ENCODE measurements around the gene GFRA1.

The GFRA1 gene

DNA sequence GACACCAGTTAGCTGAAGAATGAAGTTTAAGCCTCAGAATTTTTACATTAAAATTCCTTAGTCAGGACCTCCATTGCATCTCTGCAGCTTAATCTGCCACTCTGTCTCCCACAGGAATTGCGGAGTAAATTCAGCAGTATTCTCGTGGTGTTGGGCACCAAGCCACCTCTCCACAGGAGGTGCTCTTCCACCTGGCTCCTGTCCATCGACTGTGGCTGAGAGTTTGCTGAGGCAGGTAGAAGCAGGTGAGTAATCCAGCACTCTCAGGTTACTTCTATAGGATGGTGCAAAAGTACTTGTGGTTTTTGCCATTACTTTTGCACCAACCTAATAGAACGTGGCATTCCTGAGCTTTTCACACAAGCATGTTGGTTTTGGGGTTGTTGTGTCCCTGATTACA is 134.1 kb downstream of the GFRA1 start:
- TF ChIP-seq GATA3 (IDR thresholded peaks at IDR 0.05; ENCODE audit: low read depth, low read length) (no peak), GATA2 (IDR thresholded peaks at IDR 0.05; ENCODE audit: low read depth, low read length) (no peak)

DNA sequence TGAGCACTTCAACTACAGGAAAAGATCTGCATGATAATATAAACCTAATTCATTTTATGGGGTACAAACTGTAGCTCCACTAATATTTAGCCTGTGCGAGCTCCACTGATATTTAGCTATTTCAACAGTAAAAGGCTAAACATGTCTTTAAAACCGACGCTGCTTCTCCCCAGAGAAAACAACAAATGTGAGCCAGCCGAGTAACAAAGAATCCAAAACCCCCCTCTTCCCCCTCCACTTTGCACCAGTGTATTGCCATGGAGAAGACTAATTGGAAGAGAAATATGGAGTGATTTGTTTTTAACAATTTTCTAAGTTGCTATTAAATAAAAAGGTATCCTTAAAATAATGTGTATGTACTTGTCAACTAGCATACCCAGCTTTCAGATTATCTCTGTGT is 136.7 kb downstream of the GFRA1 start:
- TF ChIP-seq GATA3 (IDR thresholded peaks at IDR 0.05; ENCODE audit: low read depth, low read length) (no peak), GATA2 (IDR thresholded peaks at IDR 0.05; ENCODE audit: low read depth, low read length) (no peak)

DNA sequence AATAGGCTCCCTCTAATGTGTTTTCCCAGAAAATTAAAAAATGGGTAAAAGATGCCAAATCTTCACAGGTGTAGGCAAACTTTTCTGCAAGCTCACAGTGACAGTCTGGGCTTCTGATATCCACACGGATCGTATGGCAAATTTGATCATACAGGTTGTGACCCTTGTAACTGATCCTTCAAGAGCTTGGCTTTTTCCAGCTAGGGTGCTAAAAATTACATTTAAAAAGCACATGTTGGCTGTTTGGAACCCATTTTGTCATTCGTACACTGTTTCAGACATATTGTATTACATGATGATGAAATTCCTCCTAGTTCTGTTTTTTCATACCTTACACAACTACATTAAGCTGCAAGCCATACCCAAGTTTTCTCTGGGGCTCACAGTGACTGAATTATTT is 138.7 kb downstream of the GFRA1 start:
- TF ChIP-seq GATA3 (IDR thresholded peaks at IDR 0.05; ENCODE audit: low read depth, low read length) (no peak), GATA2 (IDR thresholded peaks at IDR 0.05; ENCODE audit: low read depth, low read length) (no peak)

DNA sequence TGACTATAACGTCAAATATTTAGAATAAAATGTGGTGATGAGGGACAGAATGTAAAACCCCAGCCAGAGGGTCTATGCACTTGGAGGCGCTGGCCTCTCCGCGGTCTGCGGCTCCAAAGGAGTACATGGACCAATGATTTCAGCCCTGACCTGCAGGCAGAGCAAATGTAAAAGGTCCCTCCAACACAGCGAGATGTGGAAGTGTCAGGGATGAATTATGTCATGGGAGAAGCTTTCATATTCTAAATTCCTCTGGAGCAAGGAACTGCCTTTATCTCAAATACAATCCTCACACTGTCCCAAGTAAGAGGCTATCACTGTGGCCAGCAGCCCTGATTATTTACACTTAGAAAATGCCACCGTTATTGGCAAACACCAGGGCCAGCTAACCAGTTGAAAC is 139.4 kb downstream of the GFRA1 start:
- no peak for TF ChIP-seq GATA3 (IDR thresholded peaks at IDR 0.05; ENCODE audit: low read depth, low read length)
- TF ChIP-seq GATA2 (IDR thresholded peaks at IDR 0.05; ENCODE audit: low read depth, low read length), result no peak

DNA sequence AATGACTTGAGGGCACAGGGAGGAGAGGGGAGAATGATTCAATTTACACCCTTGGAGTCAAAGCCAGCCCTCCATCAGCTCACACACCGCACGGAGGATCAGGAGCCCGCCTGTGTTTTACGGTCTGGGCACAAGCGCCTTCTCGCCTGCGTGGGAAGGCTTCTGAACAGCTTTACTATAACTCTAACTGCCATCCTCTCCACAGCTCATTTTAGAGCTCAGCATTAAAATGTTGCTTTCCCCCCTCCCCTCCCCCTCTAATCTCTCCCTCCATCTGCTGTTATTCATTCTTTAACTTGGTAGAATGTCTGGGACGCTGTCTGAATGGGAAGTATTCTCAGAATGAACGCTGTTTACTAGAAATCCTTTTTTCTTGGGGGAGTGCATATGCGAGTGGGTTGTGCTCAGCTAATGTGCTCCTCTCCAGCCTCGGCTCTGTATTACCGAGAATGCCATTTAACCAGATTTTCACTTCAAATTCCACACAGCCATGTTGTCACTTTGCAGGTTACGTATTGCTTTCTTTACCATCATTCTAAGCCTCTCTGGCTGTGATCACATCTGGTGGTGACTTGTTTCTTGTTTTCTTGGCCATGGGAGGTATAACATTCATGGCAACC is 140.1 kb downstream of the GFRA1 start:
- TF ChIP-seq GATA3 (IDR thresholded peaks at IDR 0.05; ENCODE audit: low read depth, low read length) (no peak), GATA2 (IDR thresholded peaks at IDR 0.05; ENCODE audit: low read depth, low read length) (peak; percentile 17; the same call in 1 of the 2 replicates)

DNA sequence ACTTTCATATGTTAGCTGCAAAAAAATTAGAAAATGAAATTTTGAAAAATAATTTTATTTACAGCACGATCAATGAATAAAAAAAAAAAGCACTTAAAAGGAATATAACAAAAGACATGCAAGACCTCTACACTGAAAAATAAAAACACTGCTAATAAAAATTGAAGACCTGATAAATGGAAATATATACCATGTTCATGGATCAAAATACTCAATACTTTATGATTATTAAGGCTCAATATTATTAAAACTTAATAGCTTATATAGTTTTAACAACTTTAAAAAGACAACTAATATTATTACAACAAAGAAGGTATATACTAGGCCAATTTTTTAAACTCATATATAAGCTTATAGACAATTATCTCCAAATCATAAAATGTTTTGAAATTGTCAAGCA is 143.0 kb downstream of the GFRA1 start:
- TF ChIP-seq GATA3 (IDR thresholded peaks at IDR 0.05; ENCODE audit: low read depth, low read length), result no peak
- TF ChIP-seq GATA2 (IDR thresholded peaks at IDR 0.05; ENCODE audit: low read depth, low read length), result no peak

DNA sequence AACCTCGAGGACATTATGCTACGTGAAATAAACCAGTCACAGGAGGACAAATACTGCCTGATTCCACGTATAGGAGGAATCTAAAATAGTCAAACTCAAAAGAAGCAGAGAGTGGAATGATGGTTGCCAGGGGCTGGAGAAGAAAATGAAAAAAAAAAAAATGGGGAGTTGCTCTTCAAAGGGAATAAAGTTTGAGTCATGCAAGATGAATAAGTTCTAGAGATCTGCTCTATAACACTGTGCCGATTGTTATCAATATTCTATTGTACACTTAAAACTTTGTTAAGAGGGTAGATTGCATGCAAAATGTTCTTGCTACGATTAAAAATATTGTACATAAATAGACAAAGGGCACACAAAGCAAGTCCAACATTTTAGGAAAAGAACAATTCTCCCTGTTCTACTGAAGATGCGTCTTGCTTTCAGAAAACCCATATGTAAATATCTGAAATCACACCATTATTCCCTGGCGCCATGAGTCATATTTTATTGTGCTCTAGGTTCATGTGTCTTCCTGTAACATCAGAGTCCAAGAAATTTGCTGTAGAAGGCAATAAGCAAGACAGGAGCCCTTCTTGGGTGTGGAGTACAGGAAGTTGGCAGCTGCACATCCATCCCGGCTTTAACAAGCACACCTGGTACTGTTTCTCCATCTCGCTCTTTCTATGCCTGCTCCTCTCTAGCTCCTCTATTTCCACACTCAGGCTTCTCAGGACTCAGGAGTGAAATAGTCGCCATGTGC is 145.9 kb downstream of the GFRA1 start:
- TF ChIP-seq GATA3 (IDR thresholded peaks at IDR 0.05; ENCODE audit: low read depth, low read length), result no peak
- no peak for TF ChIP-seq GATA2 (IDR thresholded peaks at IDR 0.05; ENCODE audit: low read depth, low read length)

DNA sequence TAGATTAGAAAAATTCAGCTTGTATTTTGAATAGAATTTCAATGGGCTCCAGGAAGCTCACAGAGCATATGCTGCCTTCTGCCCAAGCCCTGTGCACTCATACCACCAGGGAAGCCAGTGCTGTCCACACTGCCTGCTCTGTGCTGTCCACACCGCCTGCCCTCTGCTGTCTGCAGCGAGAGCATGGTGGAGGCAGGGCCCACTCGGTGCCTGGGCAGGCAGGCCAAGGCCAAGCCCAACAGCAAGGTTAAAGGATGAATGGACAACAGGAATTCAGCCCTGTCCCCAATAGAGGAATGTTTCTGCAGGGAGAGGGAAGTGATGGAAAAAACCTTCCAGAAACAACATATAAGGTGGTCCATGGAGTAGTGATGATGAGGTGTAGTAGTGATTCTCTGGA is 146.8 kb downstream of the GFRA1 start:
- no peak for TF ChIP-seq GATA2 (IDR thresholded peaks at IDR 0.05; ENCODE audit: low read depth, low read length)
- no peak for TF ChIP-seq GATA3 (IDR thresholded peaks at IDR 0.05; ENCODE audit: low read depth, low read length)

DNA sequence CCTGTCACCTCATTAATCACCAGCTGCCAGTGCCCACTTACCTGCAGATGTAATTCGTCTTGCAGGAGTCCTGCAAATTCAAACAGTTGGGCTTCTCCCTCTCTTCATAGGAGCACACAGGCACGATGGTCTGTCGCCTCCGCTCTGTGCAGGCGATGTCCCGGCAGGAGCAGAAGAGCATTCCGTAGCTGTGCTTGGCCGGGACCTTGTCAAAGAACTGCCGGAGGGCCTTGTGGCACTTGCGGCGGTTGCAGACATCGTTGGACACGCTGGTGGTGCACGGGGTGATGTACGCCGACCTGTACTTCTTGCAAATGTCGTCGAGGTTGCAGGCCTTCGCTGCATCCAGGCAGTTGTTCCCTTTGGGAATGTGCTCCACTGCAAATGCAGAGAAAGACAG is 147.8 kb downstream of the GFRA1 start:
- TF ChIP-seq GATA2 (IDR thresholded peaks at IDR 0.05; ENCODE audit: low read depth, low read length) (no peak), GATA3 (IDR thresholded peaks at IDR 0.05; ENCODE audit: low read depth, low read length) (no peak)

DNA sequence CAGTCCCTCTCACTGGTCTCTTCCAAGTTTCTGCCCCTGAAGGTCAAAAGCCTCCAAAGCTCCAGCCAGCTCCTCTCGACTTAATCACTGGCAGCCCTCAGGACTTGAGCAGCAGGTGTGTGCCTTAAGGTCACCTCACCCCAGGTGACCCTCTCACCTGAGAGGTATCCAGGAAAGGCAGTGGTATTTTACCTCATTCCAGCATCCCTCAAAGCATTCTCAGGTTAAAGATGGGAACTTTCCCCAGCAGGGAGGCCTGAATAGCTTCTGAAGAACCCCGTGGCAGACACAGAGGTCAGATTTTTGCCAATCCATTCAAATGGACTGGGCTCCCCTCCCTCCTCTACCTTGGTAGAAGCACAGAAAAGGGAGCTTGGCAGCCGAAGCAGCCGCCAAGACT is 148.2 kb downstream of the GFRA1 start:
- no peak for TF ChIP-seq GATA3 (IDR thresholded peaks at IDR 0.05; ENCODE audit: low read depth, low read length)
- TF ChIP-seq GATA2 (IDR thresholded peaks at IDR 0.05; ENCODE audit: low read depth, low read length), result no peak

DNA sequence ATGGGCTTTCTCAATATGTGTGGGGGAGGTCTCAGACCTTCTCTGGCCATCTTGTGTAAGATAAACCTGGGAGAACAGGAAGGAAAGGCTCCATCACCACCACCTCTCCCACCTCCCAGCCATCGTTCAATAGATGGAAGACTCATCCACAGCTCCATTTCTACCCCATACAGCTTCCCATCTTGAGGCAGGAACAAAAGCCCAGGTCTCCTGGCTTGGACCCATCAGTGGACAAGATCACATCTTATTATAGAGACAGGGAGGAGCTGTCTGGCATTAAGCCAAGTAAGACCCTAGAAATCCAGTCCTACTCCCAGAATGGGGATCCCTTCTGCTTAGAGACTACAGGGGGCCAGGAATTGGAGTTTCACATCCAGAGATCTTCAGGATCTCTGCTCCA is 150.3 kb downstream of the GFRA1 start:
- no peak for TF ChIP-seq GATA3 (IDR thresholded peaks at IDR 0.05; ENCODE audit: low read depth, low read length)
- no peak for TF ChIP-seq GATA2 (IDR thresholded peaks at IDR 0.05; ENCODE audit: low read depth, low read length)

DNA sequence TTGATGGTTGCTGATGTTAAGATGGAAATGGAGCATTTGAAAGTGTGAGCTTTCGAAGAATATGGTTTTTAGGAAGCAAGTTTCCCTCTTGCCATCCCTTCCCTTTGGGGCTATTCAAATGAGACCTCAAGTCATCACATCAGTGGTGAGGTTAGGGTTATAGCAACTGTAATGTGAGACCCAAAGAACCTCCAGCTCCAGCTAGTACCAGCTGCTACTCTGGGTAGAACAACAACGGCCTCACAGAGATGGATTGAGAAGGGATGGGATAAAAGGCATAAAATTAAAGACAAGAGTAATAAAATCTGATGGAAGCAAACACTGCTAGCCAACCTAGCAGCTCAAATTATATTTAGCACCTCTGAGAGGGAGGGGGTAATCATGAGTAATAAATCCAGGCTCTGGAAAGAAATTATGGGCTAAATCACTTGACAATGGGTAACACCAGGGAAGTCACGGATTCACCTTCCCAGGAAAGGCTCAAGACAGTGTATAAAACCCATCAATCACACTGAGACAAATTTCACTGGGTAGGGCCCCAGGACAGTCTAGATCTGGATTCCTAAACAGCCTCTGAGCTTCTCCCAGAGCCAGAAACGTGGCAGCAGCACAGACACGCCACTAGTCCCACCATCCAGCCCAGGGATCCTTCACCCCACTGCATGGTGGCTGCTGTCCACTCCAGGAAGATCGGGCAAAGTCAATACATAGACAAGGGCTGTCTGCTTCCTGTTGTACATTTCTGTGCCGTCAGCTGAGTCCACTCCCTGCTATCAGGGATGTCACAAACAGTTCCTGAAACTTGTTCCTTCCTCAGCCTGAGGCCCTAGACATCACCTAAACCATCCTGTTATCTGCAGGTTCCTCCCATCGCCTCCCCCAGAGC is 151.1 kb downstream of the GFRA1 start:
- TF ChIP-seq GATA2 (IDR thresholded peaks at IDR 0.05; ENCODE audit: low read depth, low read length) (no peak), GATA3 (IDR thresholded peaks at IDR 0.05; ENCODE audit: low read depth, low read length) (no peak)

DNA sequence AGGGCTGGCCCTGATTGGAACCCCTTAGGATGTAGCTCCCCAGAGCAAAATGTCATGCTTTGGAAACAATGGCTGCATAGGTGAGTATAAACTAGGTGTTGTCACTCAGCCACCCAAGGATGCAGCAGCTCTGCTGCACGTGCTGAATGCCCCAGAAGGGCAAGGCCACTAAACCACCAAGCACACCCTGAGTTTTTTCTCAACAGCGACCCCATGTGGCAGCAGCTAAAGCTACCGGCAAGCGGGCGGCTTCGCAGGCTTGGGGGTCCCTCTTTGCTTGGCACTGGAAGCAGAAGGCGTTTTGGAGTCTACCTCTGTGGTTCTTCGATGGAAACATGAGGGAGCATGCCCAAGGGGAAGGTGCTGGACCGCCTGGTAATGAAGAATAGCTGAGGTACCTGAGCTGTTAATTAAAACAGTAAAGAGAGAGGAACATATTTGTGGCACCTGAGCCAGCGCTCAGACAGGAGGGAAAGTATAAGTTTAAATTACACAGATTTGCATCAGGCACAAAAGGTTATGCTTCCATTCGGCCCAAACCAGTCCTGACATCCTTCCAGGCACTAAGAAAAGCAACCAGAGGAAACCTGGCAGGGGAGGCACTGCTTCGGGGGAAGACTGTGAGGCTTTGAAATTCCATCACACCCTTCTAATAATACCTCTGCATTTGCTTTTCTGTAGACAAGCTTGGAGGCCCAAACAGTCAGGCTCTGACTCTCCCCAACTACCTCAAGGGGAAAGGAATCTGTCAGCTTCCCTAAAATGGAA is 152.1 kb downstream of the GFRA1 start:
- TF ChIP-seq GATA2 (IDR thresholded peaks at IDR 0.05; ENCODE audit: low read depth, low read length) (no peak), GATA3 (IDR thresholded peaks at IDR 0.05; ENCODE audit: low read depth, low read length) (no peak)

DNA sequence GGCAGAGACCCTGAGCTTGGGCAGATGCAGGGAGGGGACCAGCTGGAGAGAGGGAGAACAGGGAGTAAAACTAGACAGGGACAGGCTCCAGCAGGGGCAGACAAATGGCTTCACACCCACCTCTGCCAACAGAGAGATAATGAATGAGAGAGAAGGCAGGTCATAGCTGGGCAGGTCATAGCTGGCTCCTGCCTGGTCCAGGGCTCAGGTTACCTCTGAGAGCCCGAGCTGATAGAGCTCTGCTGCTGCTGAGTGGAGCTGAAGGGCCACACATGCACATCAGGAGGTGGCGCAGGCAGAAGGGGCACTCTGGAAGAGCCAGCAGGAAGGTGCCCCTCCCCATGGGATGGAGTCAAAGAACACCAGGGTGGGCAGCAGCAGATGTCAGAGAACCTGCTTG is 154.2 kb downstream of the GFRA1 start:
- TF ChIP-seq GATA3 (IDR thresholded peaks at IDR 0.05; ENCODE audit: low read depth, low read length) (no peak), GATA2 (IDR thresholded peaks at IDR 0.05; ENCODE audit: low read depth, low read length) (no peak)
